UCSD-AML1 (cell line): Measurements from ENCODE around the gene PANX2.

ENCODE experiments used
- DNase-seq: peaks from one replicate; lab custom pipeline; 2025; ENCODE audit not compliant: unreplicated experiment; lab: John Stamatoyannopoulos, UW

Gene PANX2

DNA sequence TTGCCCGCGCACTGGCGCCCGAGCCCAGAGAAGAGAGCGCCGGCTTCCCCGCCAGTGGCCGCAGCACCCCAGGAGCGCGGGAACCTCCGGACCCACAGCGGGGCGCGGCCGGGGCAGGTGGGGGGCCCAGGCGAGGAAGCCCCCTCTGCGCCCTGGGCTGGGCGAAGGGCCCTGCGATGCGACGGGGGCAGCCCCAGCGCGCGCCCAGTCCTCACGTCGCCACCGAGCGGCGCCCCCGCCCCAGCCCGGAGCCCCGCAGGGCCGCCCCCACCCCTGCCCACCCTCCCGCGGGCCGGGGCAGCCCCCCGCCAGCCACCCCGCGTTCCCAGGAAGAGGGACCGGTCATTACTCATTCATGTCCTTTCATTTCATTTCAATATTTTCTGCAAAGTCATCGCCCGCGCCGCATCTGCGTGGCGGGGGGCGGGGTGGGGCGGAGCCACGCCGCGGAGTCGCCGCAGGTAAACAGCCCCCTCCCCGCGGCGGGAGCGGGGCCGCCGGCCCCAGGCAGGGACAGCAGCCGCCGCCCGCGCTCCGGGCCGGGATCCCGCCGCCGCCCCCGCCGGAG lies 673 bp upstream of the PANX2 start:
- DNase-seq, result peak; percentile 58

DNA sequence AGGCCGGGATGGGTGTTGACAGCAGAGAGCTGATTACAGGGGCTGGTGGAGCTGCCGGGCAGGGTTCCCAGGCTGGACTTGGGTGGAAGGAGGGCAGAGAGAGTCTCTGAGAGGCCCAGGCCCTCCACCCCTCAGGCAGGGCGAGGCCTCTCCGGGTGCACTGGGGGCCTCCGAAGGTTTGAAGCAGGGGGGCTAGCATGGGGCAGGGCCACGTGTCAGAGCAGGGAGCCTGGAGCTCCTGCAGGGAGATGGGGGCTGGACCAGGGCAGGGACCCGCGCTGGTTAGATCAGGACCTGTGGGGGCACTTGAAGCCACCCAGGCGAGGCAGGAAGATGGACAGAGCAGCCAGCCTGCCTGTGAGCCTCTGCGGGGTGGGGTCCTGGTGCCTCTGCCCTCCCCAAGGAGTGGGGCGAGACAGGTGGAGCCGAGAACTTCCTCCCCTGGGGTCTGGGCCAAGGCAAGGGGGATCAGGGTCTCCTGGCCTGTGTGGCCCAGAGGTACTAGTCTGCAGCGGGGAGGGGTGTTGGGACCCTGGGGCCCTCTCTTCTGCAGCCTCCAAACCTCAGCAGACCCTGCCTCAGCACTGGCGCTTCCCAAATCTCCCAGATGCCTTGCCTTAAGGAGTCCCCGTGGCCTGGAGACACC lies 911 bp downstream of the PANX2 start:
- no peak for DNase-seq

DNA sequence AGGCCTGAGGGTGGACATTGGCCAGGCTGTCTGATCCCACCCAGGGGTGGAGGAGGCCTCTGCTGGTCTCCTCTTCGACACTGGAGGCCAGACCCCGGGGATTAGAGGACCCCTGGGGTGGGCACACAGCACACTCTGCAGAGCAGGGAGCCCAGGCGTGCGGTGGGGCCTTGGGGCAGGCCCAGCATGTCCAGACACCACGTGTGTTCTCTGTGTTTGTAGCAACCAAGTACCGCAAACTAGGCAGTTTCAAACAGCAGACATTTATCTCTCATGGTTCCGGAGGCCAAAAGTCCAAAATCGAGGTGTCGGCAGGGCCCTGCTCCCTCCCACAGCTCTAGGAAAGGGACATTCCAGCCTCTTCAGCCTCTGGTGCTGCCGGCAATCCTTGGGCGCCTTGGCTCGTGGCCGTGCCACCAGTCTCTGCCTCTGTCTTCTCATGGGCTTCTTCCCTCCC lies 1.5 kb downstream of the PANX2 start:
- DNase-seq, result no peak

DNA sequence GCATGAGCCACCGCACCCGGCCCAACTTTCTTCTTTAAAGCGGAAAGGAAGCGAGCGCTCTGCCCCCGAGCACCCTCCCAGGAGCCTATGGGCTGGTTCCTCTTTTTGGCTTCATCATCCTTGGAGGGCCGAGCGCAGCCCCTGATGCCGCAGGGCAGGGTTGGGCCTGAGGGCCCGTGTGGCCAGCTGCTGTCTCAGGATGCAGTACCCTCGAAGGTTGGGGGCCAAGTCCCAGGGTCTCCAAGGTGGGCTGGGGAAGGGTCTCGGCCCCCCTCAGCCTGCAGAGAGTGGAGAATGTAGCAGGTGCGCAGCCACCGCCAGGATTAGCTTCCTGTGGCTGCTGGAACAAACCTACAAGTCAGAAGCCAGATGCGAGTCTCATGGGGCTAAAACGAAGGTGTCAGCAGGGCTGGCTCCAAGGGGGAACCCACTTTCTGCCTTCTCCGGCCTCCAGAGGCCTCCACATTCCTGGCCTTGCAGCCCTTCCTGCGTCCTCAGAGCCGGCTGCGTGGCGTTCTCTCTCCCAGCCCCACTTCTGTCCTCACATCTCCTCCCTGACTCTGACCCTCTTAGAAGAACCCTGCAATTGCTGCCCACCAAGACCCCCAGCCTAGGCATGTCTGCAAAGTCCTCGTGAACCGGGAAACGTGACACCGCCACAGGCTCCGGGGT lies 2.9 kb downstream of the PANX2 start:
- DNase-seq, result peak; percentile 57

DNA sequence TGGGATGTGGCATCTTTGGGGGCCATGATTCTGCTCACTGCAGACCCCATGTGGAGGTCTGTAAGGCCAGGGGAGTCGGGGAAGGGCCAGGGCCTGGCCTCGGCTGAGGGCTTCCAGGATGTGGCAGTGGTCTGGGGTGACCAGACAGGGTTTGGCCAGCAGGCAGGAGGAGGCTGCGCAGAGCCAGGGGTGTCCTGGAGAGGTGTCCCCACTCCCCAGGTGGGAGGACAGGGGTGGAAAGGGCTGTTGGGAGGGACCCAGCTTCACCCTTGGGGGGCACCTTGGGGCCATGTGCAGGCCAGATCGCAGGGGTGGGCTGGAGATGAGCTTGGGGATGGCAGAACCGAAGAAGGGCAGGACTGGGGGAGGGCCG lies 3.4 kb downstream of the PANX2 start:
- DNase-seq, result no peak

DNA sequence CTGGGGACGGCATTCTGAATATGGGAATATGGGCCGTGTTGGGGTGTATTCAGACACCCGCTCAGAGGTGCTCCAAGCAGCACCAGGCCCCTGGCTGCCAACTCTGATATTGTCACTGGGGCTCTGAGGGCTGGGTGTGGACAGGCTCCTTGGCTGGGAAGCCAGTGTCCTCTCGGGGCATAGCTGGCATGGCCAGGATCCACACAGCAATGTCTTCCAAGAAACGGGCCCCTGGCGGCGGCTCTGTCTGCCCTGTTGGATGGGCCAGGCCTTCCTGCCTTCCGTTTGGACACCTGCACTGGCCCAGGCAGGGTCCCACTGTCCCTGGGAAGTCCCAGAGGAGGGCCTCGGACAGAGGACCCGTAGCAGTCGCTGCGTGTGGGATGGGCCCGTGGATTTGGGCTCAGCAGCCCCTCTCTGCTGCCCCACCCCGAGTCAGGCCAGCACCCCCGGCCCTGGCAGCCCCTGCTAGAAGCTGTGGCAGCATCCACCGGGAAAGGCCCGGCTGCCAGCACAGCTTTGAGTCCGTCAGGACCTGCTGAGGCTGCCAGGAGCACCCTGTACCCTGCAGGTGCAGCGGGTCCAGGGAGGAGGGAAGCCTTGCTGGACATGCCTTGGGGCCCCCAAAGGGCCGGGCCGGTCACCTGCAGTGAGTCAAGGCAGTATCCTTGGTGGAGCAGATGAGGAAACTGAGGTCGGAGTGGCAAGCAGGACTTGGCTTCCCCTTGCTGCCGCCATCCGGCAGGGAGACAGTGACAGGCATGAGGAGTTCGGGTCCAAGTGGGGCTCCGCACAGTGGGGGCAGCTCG lies 4.1 kb downstream of the PANX2 start:
- DNase-seq, result no peak

DNA sequence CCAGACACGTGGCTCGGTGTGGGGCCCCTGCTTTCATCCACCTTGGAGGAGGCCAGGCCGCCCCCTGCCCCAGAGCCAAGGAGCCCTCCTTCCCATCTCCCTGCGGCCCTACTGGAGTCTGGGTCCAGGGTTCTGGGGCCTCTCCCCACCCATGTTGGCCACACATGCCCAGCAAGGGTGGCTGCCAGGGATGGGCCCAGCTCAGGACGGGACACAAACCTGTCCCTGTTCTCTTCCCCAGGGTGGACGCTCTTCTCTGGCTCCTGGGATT lies 4.6 kb downstream of the PANX2 start:
- no peak for DNase-seq

DNA sequence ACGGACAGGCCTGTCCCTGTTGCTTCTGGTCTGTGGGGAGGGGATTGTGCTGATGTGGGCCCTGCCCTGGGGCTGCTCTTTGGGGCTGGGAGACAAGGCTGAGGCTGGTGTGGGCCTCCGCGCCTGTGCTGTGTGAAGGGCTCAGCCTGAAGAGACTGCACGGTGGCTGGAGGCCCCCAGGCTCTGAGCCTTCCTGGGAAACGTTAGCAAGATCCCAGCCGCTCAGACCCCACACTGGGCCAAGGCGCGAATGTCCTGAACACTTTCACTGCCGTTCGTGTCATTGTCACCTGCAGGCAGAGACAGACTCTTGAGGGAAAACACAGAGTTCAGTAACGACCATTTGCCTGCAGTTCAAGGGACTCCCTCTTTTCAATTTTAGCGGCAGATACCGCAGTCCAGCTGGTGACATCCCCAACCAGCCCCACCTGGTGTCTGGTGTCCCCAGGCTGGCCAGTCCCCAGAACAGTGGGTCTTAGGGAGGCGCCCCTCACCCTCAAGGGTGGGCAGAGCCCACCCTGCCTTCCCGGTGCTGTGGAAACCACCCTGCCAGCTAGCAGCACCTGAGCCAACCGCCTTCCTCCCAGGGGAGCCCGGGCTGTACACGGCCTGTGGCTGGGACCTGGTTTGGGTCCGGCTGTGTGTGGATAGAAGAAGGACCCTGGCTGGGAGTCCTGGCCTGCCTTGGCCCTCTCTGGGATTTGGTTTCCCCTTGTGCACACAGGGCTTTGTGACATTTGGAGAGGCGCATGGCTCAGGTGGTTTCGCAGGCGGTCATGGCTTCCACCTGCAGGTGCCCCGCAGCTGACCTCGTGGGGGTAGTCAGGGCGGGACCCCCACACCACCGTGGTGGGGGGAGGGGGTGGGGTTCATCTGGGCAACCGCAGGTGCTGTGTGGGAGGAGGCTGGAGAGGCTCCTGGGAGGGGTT lies 5.7 kb downstream of the PANX2 start:
- no peak for DNase-seq

DNA sequence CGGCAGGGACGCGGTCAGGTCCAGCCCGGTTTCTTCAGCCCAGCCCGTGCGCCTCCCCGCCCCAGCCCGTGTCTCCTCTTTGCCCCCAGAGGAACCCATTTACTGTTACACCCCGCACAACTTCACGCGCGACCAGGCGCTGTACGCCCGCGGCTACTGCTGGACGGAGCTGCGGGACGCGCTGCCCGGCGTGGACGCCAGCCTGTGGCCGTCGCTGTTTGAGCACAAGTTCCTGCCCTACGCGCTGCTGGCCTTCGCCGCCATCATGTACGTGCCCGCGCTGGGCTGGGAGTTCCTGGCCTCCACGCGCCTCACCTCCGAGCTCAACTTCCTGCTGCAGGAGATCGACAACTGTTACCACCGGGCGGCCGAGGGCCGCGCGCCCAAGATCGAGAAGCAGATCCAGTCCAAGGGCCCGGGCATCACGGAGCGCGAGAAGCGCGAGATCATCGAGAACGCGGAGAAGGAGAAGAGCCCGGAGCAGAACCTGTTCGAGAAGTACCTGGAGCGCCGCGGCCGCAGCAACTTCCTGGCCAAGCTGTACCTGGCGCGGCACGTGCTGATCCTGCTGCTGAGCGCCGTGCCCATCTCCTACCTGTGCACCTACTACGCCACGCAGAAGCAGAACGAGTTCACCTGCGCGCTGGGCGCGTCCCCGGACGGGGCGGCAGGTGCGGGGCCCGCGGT lies 6.5 kb downstream of the PANX2 start:
- DNase-seq, result no peak

DNA sequence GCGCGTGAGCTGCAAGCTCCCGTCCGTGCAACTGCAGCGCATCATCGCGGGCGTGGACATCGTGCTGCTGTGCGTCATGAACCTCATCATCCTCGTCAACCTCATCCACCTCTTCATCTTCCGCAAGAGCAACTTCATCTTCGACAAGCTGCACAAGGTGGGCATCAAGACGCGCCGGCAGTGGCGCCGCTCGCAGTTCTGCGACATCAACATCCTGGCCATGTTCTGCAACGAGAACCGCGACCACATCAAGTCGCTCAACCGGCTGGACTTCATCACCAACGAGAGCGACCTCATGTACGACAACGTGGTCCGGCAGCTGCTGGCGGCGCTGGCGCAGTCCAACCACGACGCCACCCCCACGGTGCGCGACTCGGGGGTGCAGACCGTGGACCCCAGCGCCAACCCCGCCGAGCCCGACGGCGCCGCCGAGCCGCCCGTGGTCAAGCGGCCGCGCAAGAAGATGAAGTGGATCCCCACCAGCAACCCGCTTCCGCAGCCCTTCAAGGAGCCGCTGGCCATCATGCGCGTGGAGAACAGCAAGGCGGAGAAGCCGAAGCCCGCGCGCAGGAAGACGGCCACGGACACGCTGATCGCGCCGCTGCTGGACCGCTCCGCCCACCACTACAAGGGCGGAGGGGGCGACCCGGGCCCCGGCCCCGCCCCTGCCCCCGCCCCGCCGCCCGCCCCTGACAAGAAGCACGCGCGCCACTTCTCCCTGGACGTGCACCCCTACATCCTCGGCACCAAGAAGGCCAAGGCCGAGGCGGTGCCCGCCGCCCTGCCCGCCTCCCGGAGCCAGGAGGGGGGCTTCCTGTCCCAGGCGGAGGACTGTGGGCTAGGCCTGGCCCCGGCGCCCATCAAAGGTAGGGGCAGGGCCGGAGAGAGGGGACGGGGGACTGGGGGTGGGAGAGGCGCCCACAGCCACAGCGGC lies 7.3 kb downstream of the PANX2 start:
- no peak for DNase-seq

DNA sequence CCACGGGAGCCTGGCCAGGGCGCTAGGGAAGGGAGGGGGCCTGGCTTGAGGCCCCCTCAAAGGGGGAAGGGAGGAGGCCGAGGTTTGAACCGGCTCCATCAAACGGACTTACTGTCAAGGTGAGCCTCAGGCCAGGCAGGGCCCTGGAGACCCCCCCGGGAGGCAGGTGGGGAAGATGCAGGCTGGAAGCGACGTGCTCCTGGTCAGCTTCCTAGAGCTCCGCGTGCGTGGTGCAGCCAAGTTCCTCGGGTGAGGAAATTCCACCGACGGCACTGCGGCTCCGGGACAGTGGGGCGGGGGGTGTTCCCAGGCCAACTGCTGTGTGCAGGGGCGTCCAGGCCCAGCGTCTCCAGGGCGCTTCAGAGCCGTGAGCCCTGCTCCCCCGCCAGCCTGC lies 7.9 kb downstream of the PANX2 start:
- DNase-seq, result no peak

DNA sequence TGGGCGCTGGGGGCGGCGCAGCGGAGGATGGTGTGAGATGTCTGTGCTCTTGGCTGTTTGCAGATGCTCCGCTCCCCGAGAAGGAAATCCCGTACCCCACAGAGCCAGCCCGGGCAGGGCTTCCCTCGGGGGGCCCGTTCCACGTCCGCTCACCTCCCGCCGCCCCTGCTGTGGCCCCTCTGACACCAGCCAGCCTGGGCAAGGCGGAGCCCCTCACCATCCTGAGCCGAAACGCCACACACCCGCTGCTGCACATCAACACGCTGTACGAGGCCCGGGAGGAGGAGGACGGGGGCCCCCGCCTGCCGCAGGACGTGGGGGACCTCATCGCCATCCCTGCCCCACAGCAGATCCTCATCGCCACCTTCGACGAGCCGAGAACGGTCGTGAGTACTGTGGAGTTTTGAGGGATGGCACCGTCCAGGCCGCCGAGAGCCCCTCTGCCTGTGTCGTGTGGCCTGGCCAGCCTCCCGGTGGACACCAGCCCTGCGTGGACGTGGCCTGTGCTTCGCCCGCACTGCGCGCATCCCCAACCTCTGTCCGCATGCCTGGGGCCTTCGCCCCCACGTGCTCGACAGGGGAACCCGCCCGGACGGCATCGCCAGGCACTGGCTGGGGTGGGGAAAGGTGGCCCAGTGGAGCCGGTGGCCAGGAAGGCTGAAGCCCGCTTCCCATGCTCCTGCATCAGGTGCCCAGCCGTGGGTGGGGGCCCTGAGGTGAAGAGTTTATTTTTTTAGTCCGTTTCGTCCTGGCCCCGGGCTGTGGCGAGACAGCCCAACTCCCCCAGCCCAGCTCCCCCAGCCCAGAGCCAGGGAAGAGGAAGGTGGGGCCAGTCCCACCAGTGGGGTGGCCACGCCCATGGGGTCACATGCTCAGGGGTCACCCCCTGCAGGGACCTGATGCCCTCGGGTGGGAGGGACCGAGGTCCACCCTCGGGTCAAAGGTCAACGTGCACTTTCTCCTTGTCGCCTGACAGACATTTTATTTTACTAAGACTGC lies 8.6 kb downstream of the PANX2 start:
- no peak for DNase-seq

DNA sequence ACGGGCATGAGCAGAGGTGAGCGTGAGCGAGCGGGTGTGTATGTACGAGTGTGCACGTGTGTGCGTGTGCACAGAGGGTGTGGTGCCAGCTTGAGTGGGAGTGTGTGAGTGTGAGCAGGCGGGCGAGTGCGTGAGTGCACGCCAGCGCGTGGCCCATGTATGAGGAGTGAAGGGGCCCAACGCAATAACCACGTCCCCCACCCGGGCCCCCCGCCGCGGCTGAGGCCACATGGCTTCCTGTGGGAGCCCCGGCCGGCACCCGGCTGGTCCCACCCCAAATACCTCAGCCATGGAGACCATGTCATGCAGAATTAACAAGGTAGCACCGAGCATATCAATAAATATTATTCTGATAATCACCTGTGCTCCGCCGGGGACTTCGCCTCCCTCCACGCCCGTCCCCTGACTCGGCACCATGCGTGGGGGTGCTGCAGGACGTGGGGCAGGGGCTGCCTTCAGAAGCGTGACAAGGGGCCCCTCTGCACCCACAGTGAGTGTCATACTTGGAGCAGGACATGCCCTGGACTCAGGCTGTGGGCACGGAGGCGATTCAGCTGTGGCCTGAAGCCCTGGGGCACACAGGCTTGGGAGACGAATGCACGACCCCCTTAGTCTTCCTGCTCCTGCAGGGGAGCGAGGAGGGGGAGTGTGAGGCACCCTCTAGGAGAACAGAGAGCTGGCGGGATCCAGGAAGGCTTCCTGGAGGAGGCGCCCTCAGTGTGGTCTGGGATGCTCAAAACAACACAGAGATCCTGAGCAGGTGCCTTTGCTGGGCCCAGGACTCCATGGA lies 9.6 kb downstream of the PANX2 start:
- DNase-seq, result no peak

DNA sequence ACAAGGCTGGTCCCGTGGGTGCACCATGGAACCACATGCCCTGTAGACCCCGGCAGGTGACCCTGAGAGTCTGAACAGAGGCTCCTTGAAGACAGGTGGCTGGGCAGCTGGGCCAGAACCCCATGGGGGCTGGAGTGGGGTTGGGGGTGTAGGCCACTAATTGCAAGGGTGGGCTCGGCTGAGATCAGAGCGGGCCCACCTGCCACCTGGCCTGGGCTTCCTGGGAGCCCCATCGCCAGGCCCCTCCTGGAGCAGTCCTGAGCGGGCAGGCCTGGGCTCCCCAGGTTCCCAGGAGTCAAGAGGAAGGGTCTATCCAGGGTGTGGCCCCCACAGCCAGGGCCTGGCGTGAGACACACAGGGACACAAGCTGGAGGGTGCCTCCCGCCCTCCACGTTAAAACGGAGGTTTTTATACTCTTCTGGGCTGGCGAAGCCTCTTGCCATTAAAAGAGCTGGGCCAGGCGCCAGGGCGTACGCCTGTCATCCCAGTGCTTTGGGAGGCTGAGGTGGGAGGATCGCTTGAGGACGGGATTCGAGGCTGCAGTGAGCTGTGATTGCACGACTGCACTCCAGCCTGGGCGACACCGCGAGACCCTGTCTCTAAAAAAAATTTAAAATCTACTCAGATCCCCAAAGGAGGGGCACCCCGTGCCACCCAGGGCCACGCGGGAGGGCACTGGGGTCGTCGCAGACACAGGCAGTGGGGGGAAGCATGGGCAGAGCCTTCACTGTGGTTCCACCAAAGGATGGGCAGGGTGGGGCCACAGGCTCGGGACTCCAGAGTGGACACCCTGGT lies 10.4 kb downstream of the PANX2 start:
- DNase-seq, result no peak

DNA sequence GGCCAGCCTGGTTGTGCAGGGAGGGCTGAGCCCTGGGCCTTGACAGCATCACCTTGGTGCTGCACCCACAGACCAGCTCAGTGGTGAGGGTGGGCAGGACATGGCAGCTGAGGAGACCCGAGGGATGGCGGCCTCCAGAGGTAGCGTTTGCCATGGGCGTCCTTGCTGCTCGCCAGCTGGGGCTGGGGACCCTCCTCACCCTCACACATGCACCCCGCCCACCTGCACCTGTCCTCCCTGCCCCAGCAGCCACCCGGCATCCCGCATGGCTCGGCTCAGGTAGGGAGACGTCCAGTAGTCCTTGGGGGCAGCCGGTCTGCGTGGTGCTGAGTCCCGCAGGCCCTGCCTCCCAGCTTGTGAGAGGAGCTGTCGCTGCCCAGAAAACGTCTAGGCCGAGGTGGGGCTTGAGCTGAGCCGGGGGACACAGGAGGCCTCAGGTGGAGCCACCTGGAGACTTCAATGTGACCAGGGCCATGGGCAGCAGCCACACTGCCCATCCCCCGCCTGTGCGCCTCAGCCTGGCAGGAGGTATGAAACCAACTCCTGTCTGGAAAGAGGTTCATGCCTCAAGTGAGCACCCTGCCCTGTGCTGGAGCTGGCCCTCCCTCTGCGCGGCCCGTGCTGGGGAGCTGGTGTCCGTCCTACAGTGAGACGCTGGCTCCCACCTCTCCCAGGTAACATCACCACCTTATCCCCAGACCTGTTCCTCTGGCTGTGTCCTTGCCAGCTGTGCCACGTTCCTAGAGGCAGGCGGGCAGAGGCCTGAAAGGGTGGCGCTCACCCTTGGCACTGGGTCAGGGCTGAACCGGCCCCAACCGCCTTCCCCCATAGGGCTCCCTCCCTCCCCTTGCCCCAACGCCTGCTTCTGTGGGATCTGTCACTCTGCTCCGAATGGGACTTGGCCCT lies 11.9 kb downstream of the PANX2 start:
- no peak for DNase-seq
